ENCODE data around the gene GALNS. TPM values are rescaled to one million over a fixed set of nuclear protein-coding genes. Genes with fewer than 3 reads are reported as not detected.
"Not testable (repeated sequence)": the region's sequence is repeated elsewhere in the genome, so short reads cannot be mapped to it uniquely, and the experiment has no call there.

GALNS gene
- total RNA-seq, 2 experiments from 2014 or later: 50.9 to 51.8 TPM

- no peaks in the 10 kb centered on the region for H3K4me1 Mint-ChIP-seq
- no peaks in the 10 kb centered on the region for H3K27me3 Mint-ChIP-seq
- ATAC-seq (ENCODE audit: low read depth) (no peak), DNase-seq (no peak)
- POLR2A ChIA-PET: no interaction called here
- H3K4me3 Mint-ChIP-seq: no peak overlapping the region
- no peaks in the 10 kb centered on the region for H3K36me3 Mint-ChIP-seq
- H3K9me3 Mint-ChIP-seq: no peaks in the 10 kb centered on the region
- H3K27ac Mint-ChIP-seq: no peak overlapping the region
These were observed 38.0 kb upstream of the GALNS start for GRCh38 chr16:88894681-88895300.

GRCh38 chr16:88894266-88894665, 37.5 kb upstream of the GALNS start:
- H3K4me3 Mint-ChIP-seq; POLR2A ChIA-PET; DNase-seq; ATAC-seq (ENCODE audit: low read depth); H3K36me3 Mint-ChIP-seq; H3K4me1 Mint-ChIP-seq; H3K27ac Mint-ChIP-seq; H3K27me3 Mint-ChIP-seq; H3K9me3 Mint-ChIP-seq: not testable (repeated sequence)

- Mint-ChIP-seq H3K27me3 (no peaks in the 10 kb centered on the region), H3K27ac (no peak overlapping the region), H3K4me3 (no peak overlapping the region), H3K36me3 (no peaks in the 10 kb centered on the region), H3K9me3 (no peaks in the 10 kb centered on the region), H3K4me1 (no peaks in the 10 kb centered on the region)
- ATAC-seq (ENCODE audit: low read depth) (no peak), DNase-seq (no peak)
- POLR2A ChIA-PET: no interaction called here
These were observed 36.6 kb upstream of the GALNS start for GRCh38 chr16:88893127-88893968.

- Mint-ChIP-seq H3K4me1 (no peaks in the 10 kb centered on the region), H3K27ac (no peak overlapping the region), H3K4me3 (no peak overlapping the region), H3K9me3 (no peaks in the 10 kb centered on the region), H3K36me3 (no peaks in the 10 kb centered on the region), H3K27me3 (no peaks in the 10 kb centered on the region)
- no peak for ATAC-seq (ENCODE audit: low read depth)
- DNase-seq: no peak
- POLR2A ChIA-PET: no interaction called here
These were observed 35.3 kb upstream of the GALNS start for GRCh38 chr16:88892065-88892464.

DNA sequence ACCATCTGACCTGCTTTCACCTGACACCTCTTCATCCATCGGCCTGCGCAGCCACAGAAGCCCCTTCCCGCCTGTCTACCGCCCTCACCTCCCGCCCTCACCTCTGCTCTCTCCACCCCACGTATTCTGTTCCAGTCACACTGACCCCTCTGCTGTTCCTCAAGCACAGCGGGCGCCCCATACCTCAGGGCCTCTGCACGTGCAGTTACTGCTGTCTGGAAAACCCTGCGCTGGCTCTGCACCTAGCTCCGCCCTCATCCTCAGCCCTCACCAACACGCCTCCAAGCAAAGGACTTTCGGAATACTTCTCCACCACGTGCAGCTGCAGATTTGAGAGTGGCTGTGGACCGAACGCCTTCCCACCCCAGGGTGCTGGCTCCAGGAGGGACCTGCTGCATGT, 34.3 kb upstream of the GALNS start:
- Mint-ChIP-seq H3K27ac (no peak overlapping the region), H3K4me3 (no peak overlapping the region), H3K36me3 (no peaks in the 10 kb centered on the region), H3K27me3 (no peaks in the 10 kb centered on the region), H3K4me1 (no peaks in the 10 kb centered on the region), H3K9me3 (no peaks in the 10 kb centered on the region)
- ATAC-seq (ENCODE audit: low read depth) (no peak), DNase-seq (no peak)
- POLR2A ChIA-PET: no interaction called here

GRCh38 chr16:88889702-88890352, 33.1 kb upstream of the GALNS start:
- not testable (repeated sequence) for H3K9me3 Mint-ChIP-seq; ATAC-seq (ENCODE audit: low read depth); H3K4me3 Mint-ChIP-seq; DNase-seq; H3K27me3 Mint-ChIP-seq; H3K27ac Mint-ChIP-seq; H3K36me3 Mint-ChIP-seq; H3K4me1 Mint-ChIP-seq
- POLR2A ChIA-PET: interaction anchor here (0.5 kb wide), 1 partner anchor 124 kb away, joined by 4 read pairs; no protein-coding TSS in a partner anchor

DNA sequence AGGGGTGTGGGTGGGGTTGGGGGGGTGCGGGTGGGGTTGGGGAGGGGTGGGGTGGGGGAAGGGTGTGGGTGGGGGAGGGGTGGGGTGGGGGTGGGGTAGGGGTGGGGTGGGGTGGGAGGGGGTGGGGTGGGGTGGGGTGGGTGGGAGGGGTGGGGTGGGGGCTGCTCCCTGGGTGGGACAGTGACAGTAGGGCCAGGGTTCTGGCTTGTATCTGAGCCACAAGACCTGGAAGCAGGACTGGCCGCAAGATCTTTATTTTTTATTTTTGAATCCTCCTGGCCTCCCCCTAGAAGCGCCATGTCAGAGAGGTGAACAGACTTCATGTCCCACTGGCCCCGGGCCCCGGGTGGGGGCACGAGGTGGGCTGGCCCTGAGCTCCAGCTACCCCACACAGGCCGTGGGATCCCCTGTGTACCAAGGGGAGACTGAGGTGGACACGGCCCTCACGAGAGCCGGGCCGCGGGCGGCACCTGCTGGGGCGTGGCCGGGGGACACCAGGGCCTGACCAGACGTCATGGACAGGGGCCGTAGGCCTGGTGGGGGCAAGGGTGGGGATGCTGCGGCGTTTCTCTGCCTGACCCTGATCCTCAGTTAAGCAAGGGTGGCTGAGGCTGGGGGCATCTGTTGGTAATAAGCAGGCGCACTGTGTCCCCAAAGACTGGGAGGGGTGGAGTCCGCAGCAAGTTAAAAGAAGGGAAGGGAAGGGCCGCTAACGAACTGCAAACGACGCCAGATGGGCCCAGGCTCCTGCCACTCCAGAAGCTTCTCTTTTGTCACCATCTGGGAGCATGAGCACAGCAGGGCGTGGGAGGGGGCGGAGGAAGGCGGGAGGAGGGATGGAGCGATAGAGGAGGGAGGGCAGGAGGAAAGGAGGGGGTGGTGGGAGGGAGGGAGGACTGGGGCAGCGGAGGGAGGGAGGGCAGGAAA, 32.0 kb upstream of the GALNS start:
- Mint-ChIP-seq H3K9me3 (no peaks in the 10 kb centered on the region), H3K4me1 (no peaks in the 10 kb centered on the region), H3K36me3 (no peaks in the 10 kb centered on the region), H3K4me3 (no peak overlapping the region), H3K27me3 (no peaks in the 10 kb centered on the region), H3K27ac (no peak overlapping the region)
- no peak for DNase-seq
- POLR2A ChIA-PET: no interaction called here
- ATAC-seq (ENCODE audit: low read depth): no peak

DNA sequence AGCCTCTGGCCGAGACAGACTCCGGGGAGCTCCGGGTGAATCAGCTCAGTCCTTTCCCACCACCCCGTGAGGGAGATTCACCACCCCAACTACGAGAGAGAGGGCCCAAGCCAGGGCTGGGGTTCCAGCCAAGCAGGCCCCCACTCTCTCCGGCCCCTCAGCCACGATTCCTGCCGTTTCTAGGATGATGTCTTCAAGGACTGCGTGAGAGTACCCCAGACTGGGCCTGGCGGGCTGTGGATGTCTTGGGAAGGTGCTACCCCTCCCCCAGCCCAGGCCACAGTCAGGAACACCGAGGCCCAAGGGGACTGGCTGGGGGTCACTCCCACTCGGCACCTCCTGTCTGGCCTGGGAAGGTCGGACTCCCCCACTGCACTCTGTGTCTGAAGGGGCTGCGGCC, 31.3 kb upstream of the GALNS start:
- no peaks in the 10 kb centered on the region for H3K27me3 Mint-ChIP-seq
- POLR2A ChIA-PET: no interaction called here
- no peak for ATAC-seq (ENCODE audit: low read depth)
- no peak overlapping the region for H3K4me3 Mint-ChIP-seq
- no peaks in the 10 kb centered on the region for H3K4me1 Mint-ChIP-seq
- no peaks in the 10 kb centered on the region for H3K36me3 Mint-ChIP-seq
- no peak overlapping the region for H3K27ac Mint-ChIP-seq
- H3K9me3 Mint-ChIP-seq: no peaks in the 10 kb centered on the region
- no peak for DNase-seq

DNA sequence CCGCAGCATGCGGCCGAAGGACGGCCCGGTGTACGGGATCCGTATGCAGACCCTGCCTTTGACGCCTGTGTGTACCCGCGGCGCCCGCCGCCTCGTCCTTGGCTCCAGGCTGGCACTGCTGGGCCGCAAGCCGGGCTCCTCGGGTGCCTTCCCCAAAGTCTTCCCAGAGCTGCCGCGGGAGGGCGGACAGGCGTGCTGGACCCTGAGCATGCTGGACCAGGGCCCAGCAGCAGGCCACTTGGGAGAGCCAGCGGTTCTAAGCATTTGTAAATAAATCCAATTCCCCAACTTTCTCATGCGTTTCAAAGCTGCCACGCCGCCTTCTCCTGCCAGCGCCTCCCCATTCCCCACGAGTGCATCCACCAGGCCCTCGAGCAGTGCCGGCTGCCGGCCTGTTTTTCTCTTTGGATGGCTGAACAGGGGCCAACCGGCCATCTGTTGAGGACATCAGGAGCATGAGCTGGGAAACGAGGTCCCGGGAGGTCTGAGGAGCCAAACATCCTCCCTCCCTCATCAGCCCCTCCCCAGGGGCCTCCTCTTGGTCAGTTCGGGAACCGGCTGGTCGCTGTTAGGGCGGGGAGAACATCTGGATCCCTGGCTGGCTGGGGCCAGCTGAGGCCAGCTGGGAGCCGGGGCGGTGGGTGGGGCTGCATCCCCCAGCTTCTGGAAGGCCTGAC, 30.2 kb upstream of the GALNS start:
- no peaks in the 10 kb centered on the region for H3K36me3 Mint-ChIP-seq
- H3K9me3 Mint-ChIP-seq: peaks cover 2% of the 10 kb centered on the region
- DNase-seq: no peak
- POLR2A ChIA-PET: no interaction called here
- no peak overlapping the region for H3K27ac Mint-ChIP-seq
- no peak overlapping the region for H3K4me3 Mint-ChIP-seq
- H3K27me3 Mint-ChIP-seq: no peaks in the 10 kb centered on the region
- ATAC-seq (ENCODE audit: low read depth): no peak
- no peaks in the 10 kb centered on the region for H3K4me1 Mint-ChIP-seq

DNA sequence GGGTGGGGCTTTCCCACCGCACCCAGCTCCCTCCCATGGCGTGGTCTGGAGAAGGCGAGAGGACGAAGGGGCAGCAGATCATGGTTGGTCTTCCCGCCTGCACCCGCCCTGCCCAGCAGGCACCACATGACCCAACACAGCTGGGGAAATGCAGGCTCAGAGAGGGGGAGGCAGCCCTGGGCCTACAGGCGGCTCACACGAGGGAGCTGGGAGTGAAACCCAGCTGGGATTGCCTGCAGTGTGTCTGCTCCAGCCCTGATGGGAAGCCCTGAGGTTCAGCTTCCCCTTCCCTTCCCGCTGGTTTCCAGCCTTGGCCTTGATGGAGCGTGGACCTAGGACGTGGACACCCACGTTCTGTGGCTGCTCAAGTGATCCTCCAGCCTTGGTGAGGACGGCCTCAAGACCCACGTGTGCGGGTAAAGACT, 29.7 kb upstream of the GALNS start:
- DNase-seq: no peak
- no peak for ATAC-seq (ENCODE audit: low read depth)
- POLR2A ChIA-PET: no interaction called here

DNA sequence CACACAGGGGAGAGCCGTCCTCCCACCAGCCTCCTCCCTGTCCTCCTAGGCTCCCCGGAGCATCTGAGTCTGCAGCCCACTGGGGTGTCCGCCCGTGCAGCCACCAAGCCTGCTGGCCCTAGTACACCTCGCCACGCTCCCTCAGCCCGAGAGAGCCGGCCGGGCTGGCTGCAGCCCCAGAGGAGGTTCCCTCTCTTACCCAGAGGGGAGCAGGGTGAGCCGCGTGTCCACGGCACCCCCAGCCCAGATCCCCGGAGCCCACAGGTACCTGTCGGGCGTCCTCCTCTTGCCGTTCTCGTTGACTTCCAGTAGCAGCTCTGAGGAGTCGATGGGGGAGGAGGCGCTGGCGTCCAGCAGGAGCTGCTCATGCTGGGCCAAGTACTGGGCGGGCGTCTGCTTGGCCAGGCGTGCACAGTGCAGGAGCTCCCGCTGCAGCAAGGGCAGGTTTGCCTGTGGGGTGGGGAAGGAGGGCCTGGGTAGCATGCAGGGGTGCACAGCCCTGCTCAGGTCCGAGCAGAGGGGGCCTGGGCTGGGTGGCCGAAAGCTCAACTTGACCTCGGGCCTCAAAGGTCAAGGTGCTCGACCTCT, 29.0 kb upstream of the GALNS start:
- H3K27ac Mint-ChIP-seq: no peak overlapping the region
- H3K9me3 Mint-ChIP-seq: peaks cover 2% of the 10 kb centered on the region
- H3K27me3 Mint-ChIP-seq: no peaks in the 10 kb centered on the region
- no peak for ATAC-seq (ENCODE audit: low read depth)
- no peak for DNase-seq
- no peaks in the 10 kb centered on the region for H3K4me1 Mint-ChIP-seq
- POLR2A ChIA-PET: no interaction called here
- H3K4me3 Mint-ChIP-seq: no peak overlapping the region
- H3K36me3 Mint-ChIP-seq: no peaks in the 10 kb centered on the region

More for the DNA sequence above, 29.7 kb upstream of the GALNS start:
- H3K27me3 Mint-ChIP-seq: no peaks in the 10 kb centered on the region
- H3K9me3 Mint-ChIP-seq: peaks cover 2% of the 10 kb centered on the region
- H3K4me3 Mint-ChIP-seq: no peak overlapping the region
- H3K4me1 Mint-ChIP-seq: no peaks in the 10 kb centered on the region
- no peaks in the 10 kb centered on the region for H3K36me3 Mint-ChIP-seq
- no peak overlapping the region for H3K27ac Mint-ChIP-seq

- Mint-ChIP-seq H3K4me1 (no peaks in the 10 kb centered on the region), H3K27ac (no peak overlapping the region), H3K36me3 (no peaks in the 10 kb centered on the region), H3K4me3 (no peak overlapping the region), H3K9me3 (peaks cover 2% of the 10 kb centered on the region), H3K27me3 (no peaks in the 10 kb centered on the region)
- DNase-seq: no peak
- ATAC-seq (ENCODE audit: low read depth): no peak
- POLR2A ChIA-PET: no interaction called here
These were observed 28.0 kb upstream of the GALNS start for GRCh38 chr16:88884569-88885271.

Data from activated naive CD8-positive, alpha-beta T cell treated with anti-CD3 and anti-CD28 coated beads, Interleukin-2, amount 10 ng/mL, durations not matched to agents 7 days and 5 days (primary cell).